Inflammatory macrophage treated with lipopolysaccharide for 4 hours (primary cell): Measurements from ENCODE around the gene GLI3.

Experiments
- DNase-seq: peaks from one replicate; pipeline ENCODE4 v3.0.0-alpha.2; 2020

The GLI3 gene

DNA sequence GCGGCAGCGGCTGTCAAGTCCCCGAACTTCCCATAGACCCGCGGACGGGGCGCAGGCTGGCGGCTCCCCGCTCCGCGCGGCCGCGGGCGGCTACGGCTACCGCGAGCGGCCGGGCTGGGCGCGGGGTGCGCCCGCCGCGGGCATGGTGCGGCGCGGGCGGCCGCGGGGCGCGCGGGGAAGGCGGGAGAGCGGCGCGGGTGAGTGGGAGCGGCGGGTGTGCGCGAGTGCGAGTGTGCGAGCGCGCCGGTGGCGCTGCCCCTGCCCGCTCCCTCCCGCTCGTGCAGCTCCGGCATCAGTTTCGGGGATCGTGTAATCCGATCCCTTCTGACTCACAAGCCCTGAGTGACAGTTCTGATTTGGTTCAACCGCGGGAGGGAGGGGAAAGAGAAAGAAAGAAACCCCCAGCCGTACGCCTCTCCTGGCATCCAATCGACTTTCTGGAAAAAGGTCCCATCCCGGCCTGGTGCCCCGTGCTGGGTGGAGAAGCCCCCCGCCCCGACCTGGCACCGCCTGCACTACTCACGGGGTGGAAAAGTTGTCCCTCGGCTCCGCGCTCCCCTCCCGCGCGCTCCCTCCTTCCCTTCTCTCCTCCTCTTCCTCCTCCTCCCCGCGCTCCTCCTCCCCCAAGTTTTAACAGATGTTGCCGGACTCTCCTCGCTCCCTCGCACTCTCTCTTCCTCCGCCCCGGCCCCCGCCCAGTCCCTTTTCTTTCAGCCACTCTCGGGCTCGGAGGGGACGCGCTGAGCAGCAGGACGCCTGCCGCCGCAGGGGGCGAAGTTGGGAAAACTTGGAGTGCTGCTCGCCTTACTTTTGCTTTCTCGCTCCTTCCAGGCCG, at the start of gene GLI3:
GLI3 (minus strand) TSS at position 234 of the 835 bp plus-strand sequence. CDS start 13,956 bp downstream, outside the sequence.
- peak; percentile 43 for DNase-seq

GRCh38 chr7:42285383-42285824, 48.4 kb upstream of the GLI3 start:
- no peak for DNase-seq

DNA sequence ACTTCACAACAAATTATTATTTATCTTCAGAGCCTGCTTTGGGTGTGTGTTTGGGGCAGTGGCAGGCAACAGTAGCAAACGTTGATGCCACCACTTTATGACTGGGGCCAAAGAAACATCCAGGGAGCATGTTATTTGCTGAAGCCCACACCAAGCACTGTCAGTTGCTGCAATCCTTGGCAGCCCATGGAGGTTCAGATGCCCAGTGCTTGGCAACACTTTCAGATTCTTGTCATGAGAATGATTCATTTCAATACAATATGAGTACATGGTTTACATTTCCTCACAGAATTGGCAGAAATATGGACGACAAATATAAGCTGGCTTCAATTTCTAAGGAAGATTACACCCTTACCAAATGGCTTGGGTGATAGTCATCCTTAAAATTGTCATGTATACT, 46.5 kb upstream of the GLI3 start:
- DNase-seq = no peak

DNA sequence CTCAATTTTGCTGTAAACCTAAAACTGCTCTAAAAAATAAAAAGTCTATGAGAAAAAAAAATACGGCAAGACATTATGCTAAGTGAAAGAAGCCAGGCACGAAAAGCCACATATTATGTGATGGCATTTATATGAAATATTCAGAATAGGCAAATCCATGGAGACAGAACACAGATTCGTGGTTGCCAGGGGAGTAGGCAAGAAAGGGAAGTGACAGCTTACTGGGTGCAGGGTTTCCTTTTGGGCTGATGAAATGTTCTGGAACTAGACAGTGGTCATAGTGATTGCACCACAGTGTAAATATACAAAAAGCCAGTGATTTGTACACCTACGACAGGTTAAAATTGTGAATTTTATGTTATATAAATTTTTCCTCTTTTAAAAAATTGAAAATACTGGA, 41.3 kb upstream of the GLI3 start:
- peak; percentile 48 for DNase-seq

- peak; percentile 80 for DNase-seq
Observed at GRCh38 chr7:42274053-42274452, 37.0 kb upstream of the GLI3 start.

DNA sequence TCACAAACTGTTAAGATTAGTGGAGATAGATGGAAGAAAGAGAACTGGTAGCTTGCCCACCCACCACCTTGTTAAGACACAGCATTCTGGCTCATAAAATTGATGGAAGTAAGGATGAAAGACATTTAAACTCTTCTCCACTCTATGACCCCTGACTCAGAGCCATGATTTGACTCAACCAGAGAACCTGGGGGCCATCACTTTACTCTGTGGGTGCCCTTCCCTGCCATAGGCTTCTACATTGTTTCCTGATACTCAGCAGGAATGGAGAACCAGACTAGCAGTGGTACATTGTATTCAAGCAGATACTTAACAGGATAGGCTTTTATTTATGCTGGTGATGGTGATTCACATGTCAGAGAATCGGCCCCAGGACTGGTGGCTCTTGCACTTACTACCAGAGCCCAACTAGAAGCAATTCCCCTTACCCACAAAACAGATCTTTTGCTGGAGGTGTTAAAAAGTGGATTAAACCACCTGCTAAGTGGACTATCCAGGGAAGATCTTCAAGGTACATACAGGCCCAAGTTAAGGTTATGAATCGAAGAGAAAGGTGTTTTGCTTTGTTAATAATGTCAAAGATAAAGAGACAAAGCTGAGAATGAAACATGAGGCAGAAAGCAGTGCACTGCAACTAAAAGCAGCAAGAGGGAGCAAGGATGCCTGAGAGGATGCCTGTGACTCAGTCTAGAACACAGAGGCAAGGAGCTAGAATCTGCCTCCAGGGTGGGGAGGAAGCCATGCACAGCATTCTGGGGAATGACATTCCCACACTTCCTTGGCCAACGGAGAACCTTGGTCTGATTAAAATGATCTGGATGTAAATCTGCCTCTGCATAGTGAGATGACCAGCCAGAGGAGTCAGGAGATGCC, 36.0 kb upstream of the GLI3 start:
- DNase-seq = no peak

- DNase-seq = no peak
Observed at GRCh38 chr7:42269161-42269560, 32.2 kb upstream of the GLI3 start.

GRCh38 chr7:42264702-42265101, 27.7 kb upstream of the GLI3 start:
- no peak for DNase-seq

GRCh38 chr7:42263971-42264370, 27.0 kb upstream of the GLI3 start:
- DNase-seq = no peak

GRCh38 chr7:42262964-42263363, 26.0 kb upstream of the GLI3 start:
- no peak for DNase-seq

- DNase-seq = peak; percentile 76
Observed at GRCh38 chr7:42254217-42254616, 17.2 kb upstream of the GLI3 start.

DNA sequence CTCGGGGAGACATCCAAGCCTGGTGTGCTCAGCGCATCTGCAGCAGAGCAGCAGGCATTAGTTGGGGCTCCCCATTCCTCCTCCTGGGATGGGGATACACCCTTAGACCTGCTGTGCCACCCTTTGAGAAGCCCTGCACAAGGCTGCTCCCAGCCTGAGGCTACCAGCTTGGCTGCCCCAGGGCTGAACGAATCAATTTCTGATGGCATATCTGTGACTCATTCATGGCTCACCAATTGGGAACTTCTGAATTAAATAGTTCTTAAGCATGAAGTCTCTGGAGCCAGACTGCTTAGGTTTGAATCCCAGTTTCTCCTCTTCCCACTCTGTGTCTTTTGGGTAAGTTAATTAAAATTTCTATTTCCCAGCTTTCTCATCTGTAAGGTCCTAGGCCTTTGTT, 16.3 kb upstream of the GLI3 start:
- no peak for DNase-seq

- DNase-seq = no peak
Observed at GRCh38 chr7:42250411-42250810, 13.4 kb upstream of the GLI3 start.

DNA sequence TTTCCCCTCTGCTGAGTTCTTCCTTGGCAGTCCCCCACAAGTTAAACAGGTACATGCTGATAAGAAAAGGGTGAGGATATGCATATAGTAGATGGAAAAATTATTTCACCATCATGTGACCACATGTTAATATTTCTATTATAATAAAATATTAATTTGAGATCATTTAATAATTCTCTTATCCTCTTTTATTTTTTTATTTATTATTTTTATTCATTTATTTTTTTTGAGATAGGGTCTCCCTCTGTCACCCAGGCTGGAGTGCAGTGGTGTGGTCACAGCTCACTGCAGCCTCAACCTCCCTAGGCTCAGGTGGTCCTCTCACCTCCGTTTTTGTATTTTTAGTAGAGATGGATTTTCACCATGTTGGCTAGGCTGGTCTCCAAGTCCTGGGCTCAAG, 11.6 kb upstream of the GLI3 start:
- DNase-seq = no peak

DNA sequence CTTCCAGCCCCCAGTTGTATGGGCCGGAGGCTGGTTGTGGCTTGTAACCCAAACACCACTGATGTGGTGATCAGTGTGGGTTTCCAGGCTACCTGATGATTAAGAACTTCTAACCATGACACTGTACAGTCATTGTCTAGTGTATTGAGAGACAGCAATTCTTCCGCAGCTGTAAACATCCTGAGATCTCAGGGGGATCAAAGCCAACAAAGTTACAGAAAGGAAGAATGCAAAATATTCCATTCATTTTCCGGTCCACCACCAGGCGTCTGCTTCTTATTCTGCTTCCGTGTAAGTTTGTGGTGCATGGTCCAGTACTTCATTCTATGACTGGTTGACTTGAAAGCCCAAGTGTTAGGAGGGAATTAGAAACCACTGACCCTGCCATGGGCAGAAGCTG, 10.3 kb upstream of the GLI3 start:
- no peak for DNase-seq

- DNase-seq = no peak
Observed at GRCh38 chr7:42244828-42245227, 7.8 kb upstream of the GLI3 start.

- no peak for DNase-seq
Observed at GRCh38 chr7:42242381-42242780, 5.4 kb upstream of the GLI3 start.

GRCh38 chr7:42241424-42241823, 4.4 kb upstream of the GLI3 start:
- DNase-seq = no peak

DNA sequence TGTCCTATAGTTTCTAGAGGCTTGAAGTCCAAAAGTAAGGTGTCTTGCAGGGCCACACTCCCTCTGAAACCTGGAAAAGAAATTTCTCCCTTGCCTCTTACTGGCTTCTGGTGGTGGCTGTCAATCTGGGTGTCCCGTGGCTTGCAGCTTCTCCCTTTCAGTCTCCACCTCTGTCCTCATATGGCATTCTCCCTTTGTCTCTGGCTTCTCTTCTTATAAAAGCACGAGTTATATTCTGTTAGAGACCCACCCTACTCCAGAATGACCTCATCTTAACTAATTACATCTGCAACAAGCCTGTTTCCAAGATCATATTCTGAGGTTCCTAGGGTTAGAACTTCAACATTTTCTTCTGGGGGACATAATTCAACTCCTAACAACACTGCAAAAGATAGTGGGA, 3.4 kb upstream of the GLI3 start:
- DNase-seq = no peak

GRCh38 chr7:42238709-42239366, 1.8 kb upstream of the GLI3 start:
- DNase-seq = no peak

- DNase-seq = no peak
Observed at GRCh38 chr7:42237811-42238541, 967 bp upstream of the GLI3 start.

DNA sequence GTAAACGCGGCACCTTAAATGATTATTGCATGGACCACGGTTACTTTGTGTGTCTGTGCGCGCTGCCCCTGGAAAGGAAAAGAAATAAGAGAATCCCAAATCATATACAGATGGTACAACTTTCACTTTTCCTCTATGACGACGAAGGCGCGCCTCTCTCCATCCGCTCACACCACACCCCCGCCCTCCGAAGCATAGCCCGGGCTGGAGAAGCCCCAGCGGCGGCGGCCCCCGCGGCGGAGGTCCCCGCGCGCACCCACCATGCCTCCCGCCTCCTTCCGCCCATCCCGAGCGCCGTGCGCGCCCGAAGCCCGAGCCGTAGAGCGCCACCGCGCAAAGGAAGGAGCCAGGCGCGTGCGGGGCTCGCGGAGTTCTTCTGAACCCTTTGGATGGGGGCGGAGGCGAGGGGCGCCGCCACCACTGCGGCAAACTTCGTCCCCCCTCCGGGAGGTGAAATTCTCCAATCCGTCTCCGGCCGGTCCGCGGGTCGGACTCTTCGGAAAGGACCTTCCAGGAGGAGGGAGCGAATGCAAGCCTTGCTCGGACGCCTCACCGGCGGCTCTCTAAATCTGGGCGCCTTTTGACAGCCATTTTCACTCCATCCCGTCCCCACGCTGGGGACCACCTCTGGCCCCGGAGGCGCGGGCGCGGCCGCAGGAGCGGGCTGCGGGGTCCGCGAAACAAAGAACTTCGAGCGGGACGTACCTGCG, 588 bp downstream of the GLI3 start:
- DNase-seq = peak; percentile 32
